ENCODE results near the gene OR8G1. TPM values are rescaled to one million over a fixed set of nuclear protein-coding genes. Genes with fewer than 3 reads are reported as not detected.

OR8G1 gene
- total and polyA plus RNA-seq, 2 of the 8 experiments (the other 6 are each of a cell fraction or from before 2014, with no cell fraction given): not detected

GRCh38 chr11:124277804-124278203, 36.9 kb downstream of the OR8G1 start:
- Histone ChIP-seq H3K9me3 (ENCODE audit: insufficient read depth in 2 of 2, low read depth in 1 of 2, low read length in 1 of 2) (no peaks in the 10 kb centered on the region), H3K4me2 (ENCODE audit: insufficient read depth in 1 of 2, low read depth in 2 of 2, low read length in 2 of 2) (no peak overlapping the region), H2AK5ac (ENCODE audit: low read depth, low read length) (no peak overlapping the region), H4K5ac (ENCODE audit: insufficient read length, low read depth, low read length) (no peak overlapping the region), H2BK20ac (ENCODE audit: low read length) (no peak overlapping the region), H3K4me1 (replicated peaks in 1 of 4; ENCODE audit: control insufficient read depth in 3 of 4, insufficient read depth in 4 of 4, low read length in 3 of 4) (peaks cover 0 to 3% (median 0%) of the 10 kb centered on the region in 4 experiments; a peak in 1 of 7 replicates), H3K14ac (ENCODE audit: insufficient read length) (no peak overlapping the region), H3K18ac (ENCODE audit: extremely low read depth, low read length) (no peak overlapping the region), H3K9ac (replicated peaks in 1 of 4; ENCODE audit: extremely low read depth in 1 of 4, low read depth in 3 of 4, low read length in 3 of 4) (no peak overlapping the region), H3K56ac (replicated peaks; ENCODE audit: insufficient read length, low read depth, low read length) (no peak overlapping the region), H4K8ac (ENCODE audit: extremely low read depth, insufficient read depth, low read length) (no peak overlapping the region; the same call in 1 of the 2 replicates), H4K91ac (replicated peaks; ENCODE audit: insufficient read length, low read length) (no peak overlapping the region), H3K4me3 (ENCODE audit: extremely low read depth in 1 of 4, insufficient read depth in 2 of 4, low read depth in 3 of 4, low read length in 4 of 4) (no peak overlapping the region), H2AFZ (ENCODE audit: low read length) (peak overlapping the region; percentile 49; the same call in 1 of the 2 replicates), H2BK12ac (ENCODE audit: low read depth, low read length) (no peak overlapping the region), H2BK15ac (ENCODE audit: low read length) (no peak overlapping the region), H3K27ac (ENCODE audit: low read depth, low read length) (no peak overlapping the region), H3K79me1 (ENCODE audit: low read depth, low read length) (no peaks in the 10 kb centered on the region), H3K36me3 (ENCODE audit: control insufficient read depth in 2 of 4, insufficient read depth in 4 of 4, low read length in 3 of 4) (no peaks in the 10 kb centered on the region), H3K79me2 (ENCODE audit: control insufficient read depth in 1 of 2, insufficient read depth in 2 of 2, low read length in 2 of 2) (no peaks in the 10 kb centered on the region), H3K23ac (ENCODE audit: insufficient read length) (no peak overlapping the region), H2BK5ac (ENCODE audit: low read depth, low read length) (no peak overlapping the region), H2BK120ac (replicated peaks; ENCODE audit: low read depth, low read length) (no peak overlapping the region), H3K23me2 (ENCODE audit: low read depth, low read length) (no peaks in the 10 kb centered on the region), H3K4ac (replicated peaks; ENCODE audit: insufficient read length, low read depth, low read length) (no peak overlapping the region), H4K20me1 (replicated peaks in 1 of 2; ENCODE audit: control insufficient read depth in 1 of 2, insufficient read depth in 2 of 2, low read length in 2 of 2) (no peaks in the 10 kb centered on the region), H3K27me3 (replicated peaks in 1 of 4; ENCODE audit: control insufficient read depth in 3 of 4, extremely low read depth in 1 of 4, insufficient read depth in 3 of 4, low read length in 3 of 4) (no peaks in the 10 kb centered on the region)
- no peak for TF ChIP-seq HDAC2 (IDR thresholded peaks at IDR 0.05; ENCODE audit: borderline replicate concordance in 1 of 2, low read depth in 2 of 2, low read length in 2 of 2)
- peak; percentile 63 to 66 for TF ChIP-seq RAD21 (IDR thresholded peaks at IDR 0.05 in 1 of 2, conservative IDR thresholded peaks at IDR 0.05 in 1 of 2; ENCODE audit: low read depth in 2 of 2, low read length in 2 of 2)
- peak in 2 of 3 experiments; percentile 49 to 57; a peak in 3 of 4 replicates for TF ChIP-seq CTCF (IDR thresholded peaks at IDR 0.05; ENCODE audit: control extremely low read depth in 1 of 3, insufficient read depth in 1 of 3, low read depth in 1 of 3, low read length in 3 of 3)
- POLR2A ChIA-PET (ENCODE audit: partially characterized antibody): interaction anchor here (1.0 kb wide), 1 partner anchor 149 kb away, joined by 3 read pairs; no protein-coding TSS in a partner anchor
- peak; percentile 78 for FAIRE-seq
- peak in 1 of 2 experiments; percentile 48 for DNase-seq (ENCODE audit: low read depth in 1 of 2, low spot score in 2 of 2)
- CTCF ChIA-PET (ENCODE audit: partially characterized antibody): interaction anchor here (0.7 to 2.5 kb wide), 12 partner anchors 22 to 209 kb away, joined by 3 to 13 read pairs (median 4); partner anchors contain the start of genes OR8G5 and VWA5A
- 81% methylated on average over 3 of the region's 3 CpGs; no CpG with 5 or more reads in 1 of the 2 experiments for WGBS, 2 experiments (ENCODE audit: extremely low coverage in 1 of 2, insufficient coverage in 1 of 2, insufficient read length in 1 of 2, insufficient replicate concordance in 2 of 2, low coverage in 1 of 2, low lambda C conversion rate in 2 of 2, missing lambda C conversion rate in 1 of 2)

Measured in H1 (cell line).